Gastroesophageal sphincter (tissue), 3 donors: ENCODE data around the gene MARCHF5.

Experiments
- EP300 ChIP-seq: sonication (generic); formaldehyde crosslinking; IDR thresholded peaks from one replicate; pipeline ENCODE4 v1.6.1; 2017; ENCODE audit warnings: antibody characterized with exemption, mild to moderate bottlenecking
- POLR2A ChIP-seq, 2 donors: fragments of 450-650 bp; IDR thresholded peaks; one replicate each; pipeline ENCODE4 v1.6.1; 2017; ENCODE audit warnings: antibody characterized with exemption in 2 of 2, mild to moderate bottlenecking in 2 of 2, moderate library complexity in 1 of 2
- POLR2AphosphoS5 ChIP-seq: sonication (generic); formaldehyde crosslinking; IDR thresholded peaks from one replicate; pipeline ENCODE4 v1.6.1; 2017; ENCODE audit warnings: antibody characterized with exemption
- TF ChIP-seq, protein P1 (sequence below), 4 experiments: fragments of 200-600 bp in 2 of 4; fragments of 450-650 bp in 2 of 4; sonication (generic) in 1 of 4; IDR thresholded peaks; one replicate each; pipeline ENCODE4 v1.5.1; 2017 to 2019; ENCODE audit warnings: antibody characterized with exemption in 4 of 4, mild to moderate bottlenecking in 2 of 4, moderate library complexity in 2 of 4

DNA sequence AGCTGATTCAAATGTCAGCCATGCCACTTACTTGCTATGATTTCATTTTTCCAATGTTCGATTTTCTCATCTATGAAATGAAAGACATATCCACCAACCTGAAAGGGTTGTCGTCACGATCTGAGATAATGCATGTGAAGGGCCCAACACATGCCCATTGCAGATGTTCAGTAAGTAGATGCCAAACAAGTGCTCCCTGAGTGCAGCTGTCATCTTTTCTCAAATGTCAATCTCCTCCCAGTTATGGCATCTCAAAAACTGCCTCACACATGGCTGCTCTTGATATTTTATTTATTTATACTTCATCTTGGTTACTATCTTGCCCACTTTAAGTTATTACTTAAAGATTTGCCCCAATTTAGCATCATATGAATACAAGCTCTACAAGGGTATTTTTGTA, 16.9 kb upstream of the MARCHF5 start:
- TF ChIP-seq EP300, result no peak
- TF ChIP-seq POLR2A (IDR thresholded peaks at IDR 0.05), result no peak
- TF ChIP-seq, protein P1, sequence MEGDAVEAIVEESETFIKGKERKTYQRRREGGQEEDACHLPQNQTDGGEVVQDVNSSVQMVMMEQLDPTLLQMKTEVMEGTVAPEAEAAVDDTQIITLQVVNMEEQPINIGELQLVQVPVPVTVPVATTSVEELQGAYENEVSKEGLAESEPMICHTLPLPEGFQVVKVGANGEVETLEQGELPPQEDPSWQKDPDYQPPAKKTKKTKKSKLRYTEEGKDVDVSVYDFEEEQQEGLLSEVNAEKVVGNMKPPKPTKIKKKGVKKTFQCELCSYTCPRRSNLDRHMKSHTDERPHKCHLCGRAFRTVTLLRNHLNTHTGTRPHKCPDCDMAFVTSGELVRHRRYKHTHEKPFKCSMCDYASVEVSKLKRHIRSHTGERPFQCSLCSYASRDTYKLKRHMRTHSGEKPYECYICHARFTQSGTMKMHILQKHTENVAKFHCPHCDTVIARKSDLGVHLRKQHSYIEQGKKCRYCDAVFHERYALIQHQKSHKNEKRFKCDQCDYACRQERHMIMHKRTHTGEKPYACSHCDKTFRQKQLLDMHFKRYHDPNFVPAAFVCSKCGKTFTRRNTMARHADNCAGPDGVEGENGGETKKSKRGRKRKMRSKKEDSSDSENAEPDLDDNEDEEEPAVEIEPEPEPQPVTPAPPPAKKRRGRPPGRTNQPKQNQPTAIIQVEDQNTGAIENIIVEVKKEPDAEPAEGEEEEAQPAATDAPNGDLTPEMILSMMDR (IDR thresholded peaks at IDR 0.05), result no peak
- TF ChIP-seq POLR2AphosphoS5, result no peak
